Activated naive CD4-positive, alpha-beta T cell treated with anti-CD3 and anti-CD28 coated beads, Interleukin-2, amount 10 ng/mL, durations not matched to agents 7 days and 5 days (primary cell): ENCODE results near the gene FPR1.
"Not testable (repeated sequence)": the region's sequence is repeated elsewhere in the genome, so short reads cannot be mapped to it uniquely, and the experiment has no call there.

Experiments used
- CTCF ChIA-PET: fragments of 350-600 bp; sonication (Branson Sonifier 250); formaldehyde crosslinking; loops from one replicate; lab custom pipeline; 2021; ENCODE audit warnings: antibody characterized with exemption; lab: Charles Lee
- DNase-seq: peaks from one replicate; pipeline ENCODE4 v3.0.0-alpha.2; 2020
- H3K27ac Mint-ChIP-seq: one replicate; pipeline ENCODE4 v1.8.0; 2021; ENCODE audit warnings: mild to moderate bottlenecking, moderate library complexity, mixed read lengths
- H3K27me3 Mint-ChIP-seq: one replicate; pipeline ENCODE4 v1.8.0; 2021; ENCODE audit warnings: mild to moderate bottlenecking, mixed read lengths
- H3K36me3 Mint-ChIP-seq: one replicate; pipeline ENCODE4 v1.8.0; 2021; ENCODE audit warnings: mixed read lengths
- H3K4me1 Mint-ChIP-seq: one replicate; pipeline ENCODE4 v1.8.0; 2021; ENCODE audit warnings: mixed read lengths
- H3K4me3 Mint-ChIP-seq: one replicate; pipeline ENCODE4 v1.8.0; 2021; ENCODE audit warnings: mild to moderate bottlenecking, moderate library complexity, mixed read lengths
- H3K9me3 Mint-ChIP-seq: one replicate; pipeline ENCODE4 v1.8.0; 2021; ENCODE audit warnings: mixed read lengths

FPR1 gene

DNA sequence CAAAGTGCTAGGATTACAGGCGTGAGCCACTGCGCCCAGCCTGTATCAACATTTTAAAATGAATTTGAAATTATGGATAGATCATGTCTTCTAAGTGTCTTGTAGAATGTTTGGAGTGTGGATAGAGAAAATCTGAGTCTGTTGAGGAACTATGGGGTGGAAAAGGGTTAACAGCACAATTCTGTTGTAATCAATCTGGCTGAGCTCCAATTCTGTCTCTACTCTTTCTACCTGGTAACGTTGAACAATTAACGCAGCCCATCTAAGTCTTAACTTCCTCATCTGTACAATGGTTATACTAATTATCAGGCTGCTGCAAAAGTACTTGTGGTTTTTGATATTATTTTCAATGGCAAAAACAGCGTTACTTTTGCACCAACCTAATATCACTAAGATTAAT is 13.4 kb upstream of the FPR1 start:
- no peak for DNase-seq
- H3K27ac Mint-ChIP-seq: no peak overlapping the region
- H3K36me3 Mint-ChIP-seq: no peaks in the 10 kb centered on the region
- H3K27me3 Mint-ChIP-seq: no peaks in the 10 kb centered on the region
- CTCF ChIA-PET: interaction anchor here (1.0 kb wide), 1 partner anchor 13 kb away, joined by 3 read pairs; no protein-coding TSS in a partner anchor
- no peak overlapping the region for H3K4me3 Mint-ChIP-seq
- H3K4me1 Mint-ChIP-seq: no peaks in the 10 kb centered on the region
- peaks cover 14% of the 10 kb centered on the region for H3K9me3 Mint-ChIP-seq

DNA sequence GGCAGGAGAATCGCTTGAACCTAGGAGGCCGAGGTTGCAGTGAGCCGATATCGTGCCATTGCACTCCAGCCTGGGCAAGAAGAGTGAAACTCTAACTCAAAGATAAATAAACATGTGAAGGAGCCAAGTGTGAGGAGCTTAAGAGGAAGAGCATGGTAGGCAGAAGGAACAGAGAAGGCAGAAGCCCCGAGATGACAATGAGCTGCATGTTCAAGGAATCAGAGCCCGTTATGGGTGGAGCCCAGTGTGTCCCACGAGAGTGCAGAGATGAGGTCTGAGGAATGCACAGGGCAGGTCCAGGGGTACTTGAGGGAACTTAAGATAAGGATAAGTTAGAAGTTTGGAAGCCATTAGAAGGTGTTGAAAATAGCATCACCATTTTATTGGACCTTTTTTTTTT is 10.0 kb upstream of the FPR1 start:
- Mint-ChIP-seq H3K27me3 (no peaks in the 10 kb centered on the region), H3K4me1 (no peaks in the 10 kb centered on the region), H3K9me3 (peaks cover 13% of the 10 kb centered on the region), H3K4me3 (no peak overlapping the region), H3K36me3 (no peaks in the 10 kb centered on the region), H3K27ac (no peak overlapping the region)
- CTCF ChIA-PET: no interaction called here
- no peak for DNase-seq

DNA sequence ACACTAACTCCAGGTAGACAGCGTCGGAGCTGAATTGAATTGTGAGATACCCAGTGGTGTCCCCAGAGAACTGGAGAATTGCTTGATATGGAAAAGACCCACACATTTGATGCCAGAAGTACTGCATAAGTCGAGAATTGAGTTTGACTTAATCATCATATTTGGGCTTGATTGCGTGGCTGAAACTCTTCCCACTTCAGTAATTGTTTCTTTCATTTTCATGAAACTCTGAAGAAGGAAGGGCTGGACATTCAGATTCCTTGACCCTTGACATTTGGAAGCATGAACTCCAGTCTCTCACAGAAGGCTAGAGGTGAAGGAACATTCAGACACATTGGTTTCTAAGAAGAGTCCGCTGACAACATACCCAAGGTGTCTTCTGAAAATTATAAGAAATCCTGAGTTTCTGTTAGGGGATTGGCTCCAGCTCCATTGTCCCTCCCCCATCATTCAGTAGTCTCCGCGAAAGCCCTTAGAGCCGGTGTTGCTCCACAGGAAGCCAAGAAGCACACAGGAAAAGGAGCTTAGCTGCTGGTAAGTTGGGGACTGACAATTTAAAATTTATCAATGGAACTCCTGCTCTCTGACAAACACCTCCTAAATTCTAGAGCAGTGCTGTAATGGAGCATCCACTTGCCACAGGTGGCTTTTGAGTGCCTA is 9.1 kb upstream of the FPR1 start, which contains the start of gene FPR2:
FPR2 (plus strand) TSS at position 484 of the 660 bp plus-strand sequence. CDS start 7,479 bp downstream, outside the sequence.
- CTCF ChIA-PET: no interaction called here
- Mint-ChIP-seq H3K27me3 (no peaks in the 10 kb centered on the region), H3K9me3 (peaks cover 16% of the 10 kb centered on the region), H3K4me1 (no peaks in the 10 kb centered on the region), H3K4me3 (no peak within 1 kb of the TSS), H3K27ac (no peak within 1 kb of the TSS), H3K36me3 (no peaks in the 10 kb centered on the region)
- DNase-seq: no peak

DNA sequence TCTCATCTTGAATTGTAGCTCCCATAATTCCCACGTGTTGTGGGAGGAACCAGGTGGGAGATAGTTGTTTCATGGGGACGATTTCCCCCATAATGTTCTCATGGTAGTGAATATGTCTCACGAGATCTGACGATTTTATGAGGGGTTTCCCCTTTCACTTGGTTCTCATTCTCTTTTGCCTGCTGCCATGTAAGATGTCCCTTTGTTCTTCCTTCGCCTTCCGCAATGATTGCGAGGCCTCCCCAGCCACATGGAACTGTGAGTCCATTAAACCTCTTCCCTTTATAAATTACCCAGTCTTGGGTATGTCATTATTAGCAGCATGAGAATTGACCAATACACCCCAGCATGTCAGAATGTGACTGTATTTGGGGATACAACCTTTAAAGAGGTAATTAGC is 3.9 kb upstream of the FPR1 start:
- H3K9me3 Mint-ChIP-seq: peaks cover 8% of the 10 kb centered on the region

DNA sequence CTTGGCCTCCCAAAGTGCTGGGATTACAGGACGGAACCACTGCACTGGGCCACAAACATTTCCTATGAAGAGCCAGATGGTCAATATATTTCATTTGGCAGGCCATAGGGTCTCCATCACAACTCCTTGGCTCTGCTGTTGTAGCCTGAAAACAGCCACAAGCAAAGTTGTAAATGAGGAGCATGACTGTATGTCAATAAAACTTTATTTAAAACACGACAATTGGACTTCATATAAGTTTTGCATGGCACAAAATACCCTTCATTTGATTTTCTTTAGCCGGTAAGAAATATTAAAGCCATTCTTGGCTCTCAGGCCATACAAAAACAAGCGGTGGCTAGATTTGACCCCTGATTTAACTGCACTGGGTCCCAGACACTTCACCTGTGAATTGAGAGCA is 3.1 kb upstream of the FPR1 start:
- Mint-ChIP-seq H3K4me3 (no peak overlapping the region), H3K36me3 (no peaks in the 10 kb centered on the region), H3K27me3 (no peaks in the 10 kb centered on the region), H3K9me3 (peaks cover 8% of the 10 kb centered on the region), H3K27ac (no peak overlapping the region), H3K4me1 (no peaks in the 10 kb centered on the region)
- no peak for DNase-seq
- CTCF ChIA-PET: no interaction called here

More for the DNA sequence above, 3.9 kb upstream of the FPR1 start:
- no peak overlapping the region for H3K4me3 Mint-ChIP-seq
- H3K27me3 Mint-ChIP-seq: no peaks in the 10 kb centered on the region
- no peaks in the 10 kb centered on the region for H3K36me3 Mint-ChIP-seq
- H3K27ac Mint-ChIP-seq: no peak overlapping the region
- CTCF ChIA-PET: no interaction called here
- no peaks in the 10 kb centered on the region for H3K4me1 Mint-ChIP-seq
- DNase-seq: no peak

DNA sequence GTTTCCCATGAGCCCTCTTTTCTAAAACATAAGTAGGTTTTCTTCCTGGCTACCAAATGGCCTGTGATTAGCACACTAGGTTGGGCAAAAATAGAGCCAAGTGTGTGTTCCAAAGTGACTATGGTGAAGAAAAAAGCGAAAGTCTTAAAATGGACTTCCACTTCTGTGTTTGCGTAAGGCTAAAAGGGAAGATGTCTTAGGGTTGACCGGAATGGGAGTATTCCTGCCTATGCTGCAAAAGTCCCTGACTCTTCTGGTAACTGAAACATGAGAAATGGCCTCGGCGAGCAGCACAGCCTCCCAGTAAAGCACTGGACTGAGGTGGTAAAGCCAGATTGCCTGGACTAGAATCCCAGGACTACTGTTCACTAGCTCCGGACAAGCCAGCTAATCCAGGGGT is 2.4 kb upstream of the FPR1 start:
- no peak overlapping the region for H3K4me3 Mint-ChIP-seq
- H3K36me3 Mint-ChIP-seq: no peaks in the 10 kb centered on the region
- H3K27me3 Mint-ChIP-seq: no peaks in the 10 kb centered on the region
- CTCF ChIA-PET: no interaction called here
- H3K27ac Mint-ChIP-seq: no peak overlapping the region
- peaks cover 11% of the 10 kb centered on the region for H3K9me3 Mint-ChIP-seq
- no peak for DNase-seq
- no peaks in the 10 kb centered on the region for H3K4me1 Mint-ChIP-seq

DNA sequence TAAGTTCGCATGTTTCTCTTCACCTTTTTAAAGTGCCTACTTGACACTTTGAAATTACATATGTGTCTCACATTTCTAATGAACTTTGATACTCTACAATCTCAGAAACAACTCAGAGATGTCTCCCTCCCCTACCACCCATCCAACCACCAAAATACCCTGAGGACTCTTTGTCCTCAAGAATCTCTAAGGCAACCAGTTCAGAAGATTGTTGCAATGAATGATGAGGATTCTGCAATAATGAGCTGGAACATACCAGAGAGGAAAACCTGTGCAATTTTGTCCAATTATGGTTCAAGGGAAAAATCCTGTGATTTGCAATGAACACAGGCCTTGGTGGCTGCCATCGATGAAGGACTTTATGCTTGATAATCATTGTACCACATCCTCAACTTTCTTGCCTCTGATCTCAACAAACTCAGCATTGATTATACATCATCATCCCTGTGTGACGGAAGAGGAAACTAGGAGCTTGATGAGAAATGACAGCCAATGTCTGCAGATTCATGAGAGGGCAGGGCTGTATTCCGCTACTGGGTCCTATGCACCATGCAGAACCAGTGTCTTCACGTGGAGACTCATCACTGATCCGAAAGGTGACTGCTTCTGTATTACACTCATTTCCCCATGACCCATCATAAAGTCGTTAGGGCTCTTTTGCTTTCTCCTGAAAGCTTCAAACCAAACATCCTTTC is 1.1 kb downstream of the FPR1 start:
- peaks cover 10% of the 10 kb centered on the region for H3K9me3 Mint-ChIP-seq
- no peak for DNase-seq
- no peaks in the 10 kb centered on the region for H3K4me1 Mint-ChIP-seq
- no peak overlapping the region for H3K4me3 Mint-ChIP-seq
- no peak overlapping the region for H3K27ac Mint-ChIP-seq
- H3K27me3 Mint-ChIP-seq: no peaks in the 10 kb centered on the region
- no peaks in the 10 kb centered on the region for H3K36me3 Mint-ChIP-seq
- CTCF ChIA-PET: no interaction called here

DNA sequence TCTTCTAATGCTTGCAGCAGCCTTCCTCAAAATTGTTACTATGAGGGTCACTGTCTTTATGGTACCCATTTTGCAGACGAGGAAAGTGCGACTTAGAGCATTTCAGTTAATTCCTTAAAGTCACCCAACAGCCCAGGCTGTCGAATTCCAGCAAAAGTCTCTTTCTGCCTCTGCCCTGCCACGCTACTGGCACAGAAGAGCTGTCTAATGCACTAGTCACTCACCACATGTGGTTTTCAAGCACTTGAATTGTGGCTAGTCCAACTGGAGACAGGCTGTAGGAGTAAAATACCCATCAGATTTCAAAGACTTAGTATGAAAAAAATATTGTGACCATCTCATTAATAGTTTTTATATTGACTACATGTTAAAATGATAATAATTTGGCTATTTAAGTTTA is 1.7 kb downstream of the FPR1 start:
- no peak overlapping the region for H3K27ac Mint-ChIP-seq
- H3K27me3 Mint-ChIP-seq: no peaks in the 10 kb centered on the region
- no peak for DNase-seq
- H3K4me1 Mint-ChIP-seq: no peaks in the 10 kb centered on the region
- CTCF ChIA-PET: no interaction called here
- no peaks in the 10 kb centered on the region for H3K36me3 Mint-ChIP-seq
- peaks cover 13% of the 10 kb centered on the region for H3K9me3 Mint-ChIP-seq
- H3K4me3 Mint-ChIP-seq: no peak overlapping the region

DNA sequence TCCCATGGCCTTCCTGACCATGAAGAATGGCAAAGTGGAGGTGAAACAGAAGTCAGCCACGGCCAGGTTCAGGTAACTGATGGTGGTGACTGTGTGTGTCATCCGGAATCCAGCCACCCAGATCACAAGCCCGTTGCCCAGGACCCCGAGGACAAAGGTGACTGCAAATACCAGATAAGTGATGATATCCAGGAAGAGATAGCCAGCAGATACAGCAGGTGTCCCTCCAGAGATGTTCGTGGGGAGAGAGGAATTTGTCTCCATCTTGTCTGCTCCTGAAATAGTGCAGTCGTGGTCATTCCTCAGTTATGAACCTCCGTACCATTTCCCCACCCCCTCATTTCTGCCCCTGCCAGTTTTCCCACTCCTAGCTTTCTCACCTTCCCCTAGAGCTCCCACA is 4.9 kb downstream of the FPR1 start:
- no peak for DNase-seq
- CTCF ChIA-PET: no interaction called here
- H3K27me3 Mint-ChIP-seq: no peaks in the 10 kb centered on the region
- peaks cover 13% of the 10 kb centered on the region for H3K9me3 Mint-ChIP-seq
- H3K36me3 Mint-ChIP-seq: no peaks in the 10 kb centered on the region
- no peak overlapping the region for H3K27ac Mint-ChIP-seq
- no peaks in the 10 kb centered on the region for H3K4me1 Mint-ChIP-seq
- H3K4me3 Mint-ChIP-seq: no peak overlapping the region

DNA sequence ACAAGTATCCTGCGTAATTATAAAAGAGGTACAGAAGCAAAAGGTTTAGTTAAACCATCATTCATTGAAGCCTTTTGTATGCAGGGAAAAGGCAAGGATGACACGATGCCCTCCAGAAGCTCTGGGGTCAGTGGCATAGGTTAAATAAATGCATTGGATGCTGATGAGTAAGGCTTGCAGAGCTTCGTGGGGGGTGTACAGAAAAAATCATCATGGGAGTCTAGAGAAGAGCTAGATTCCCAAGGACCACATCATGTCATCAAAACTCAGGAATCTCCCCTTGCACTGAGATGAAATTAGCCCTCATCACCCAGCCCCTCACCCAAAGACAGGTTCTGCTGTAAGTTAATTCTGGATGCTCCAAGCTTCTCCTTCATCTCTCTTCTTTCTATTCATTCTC is 8.3 kb downstream of the FPR1 start:
- Mint-ChIP-seq H3K4me1 (no peaks in the 10 kb centered on the region), H3K27me3 (no peaks in the 10 kb centered on the region), H3K4me3 (no peak overlapping the region), H3K27ac (no peak overlapping the region), H3K36me3 (no peaks in the 10 kb centered on the region), H3K9me3 (peaks cover 7% of the 10 kb centered on the region)
- DNase-seq: no peak
- CTCF ChIA-PET: no interaction called here

DNA sequence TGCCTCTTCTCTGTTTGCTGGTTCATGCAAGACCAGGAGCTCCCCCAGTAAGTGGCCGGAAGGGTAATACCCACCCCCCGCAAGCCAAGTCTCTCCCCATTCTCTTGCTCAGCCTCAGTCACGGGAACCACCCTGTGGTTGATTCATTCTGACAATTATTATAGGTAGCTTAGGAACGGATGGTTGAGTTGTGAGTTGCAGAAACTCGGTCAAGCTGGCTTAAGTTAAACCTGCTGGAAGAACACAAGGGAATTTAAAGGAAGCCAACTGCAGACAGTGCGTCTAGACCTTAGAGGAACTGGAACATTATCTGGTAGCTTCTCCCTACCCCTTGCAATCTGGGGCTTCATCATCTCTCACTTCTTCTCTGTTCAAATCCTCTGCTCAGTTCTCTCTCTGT is 8.9 kb downstream of the FPR1 start:
- H3K27ac Mint-ChIP-seq: no peak overlapping the region
- H3K27me3 Mint-ChIP-seq: no peaks in the 10 kb centered on the region
- H3K4me3 Mint-ChIP-seq: no peak overlapping the region
- no peaks in the 10 kb centered on the region for H3K36me3 Mint-ChIP-seq
- CTCF ChIA-PET: interaction anchor here (1.7 kb wide), 1 partner anchor 35 kb away, joined by 8 read pairs; no protein-coding TSS in a partner anchor
- no peak for DNase-seq
- H3K4me1 Mint-ChIP-seq: no peaks in the 10 kb centered on the region
- H3K9me3 Mint-ChIP-seq: peaks cover 7% of the 10 kb centered on the region

DNA sequence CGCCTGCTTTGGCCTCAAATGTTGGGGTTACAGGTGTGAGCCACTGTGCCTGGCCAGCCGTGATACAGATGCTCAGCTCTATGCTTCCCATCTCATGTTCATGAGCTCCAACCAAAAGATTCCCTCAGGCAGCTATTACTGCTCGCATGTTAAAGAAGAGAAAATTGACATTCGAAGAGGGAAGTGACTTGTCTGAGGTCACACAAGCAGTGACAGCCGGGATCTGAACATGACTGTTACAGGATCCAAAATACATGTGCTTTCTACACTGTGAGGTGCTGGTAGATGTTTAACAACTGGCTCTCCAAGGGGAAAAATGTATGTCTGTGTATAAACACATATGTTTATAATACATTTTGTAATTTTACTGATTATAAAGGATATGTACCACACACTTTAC is 11.3 kb downstream of the FPR1 start:
- Mint-ChIP-seq H3K27me3 (peaks cover 12% of the 10 kb centered on the region), H3K36me3 (no peaks in the 10 kb centered on the region), H3K9me3 (peaks cover 1% of the 10 kb centered on the region), H3K4me3 (no peak overlapping the region), H3K27ac (no peak overlapping the region), H3K4me1 (no peaks in the 10 kb centered on the region)
- CTCF ChIA-PET: no interaction called here
- no peak for DNase-seq

DNA sequence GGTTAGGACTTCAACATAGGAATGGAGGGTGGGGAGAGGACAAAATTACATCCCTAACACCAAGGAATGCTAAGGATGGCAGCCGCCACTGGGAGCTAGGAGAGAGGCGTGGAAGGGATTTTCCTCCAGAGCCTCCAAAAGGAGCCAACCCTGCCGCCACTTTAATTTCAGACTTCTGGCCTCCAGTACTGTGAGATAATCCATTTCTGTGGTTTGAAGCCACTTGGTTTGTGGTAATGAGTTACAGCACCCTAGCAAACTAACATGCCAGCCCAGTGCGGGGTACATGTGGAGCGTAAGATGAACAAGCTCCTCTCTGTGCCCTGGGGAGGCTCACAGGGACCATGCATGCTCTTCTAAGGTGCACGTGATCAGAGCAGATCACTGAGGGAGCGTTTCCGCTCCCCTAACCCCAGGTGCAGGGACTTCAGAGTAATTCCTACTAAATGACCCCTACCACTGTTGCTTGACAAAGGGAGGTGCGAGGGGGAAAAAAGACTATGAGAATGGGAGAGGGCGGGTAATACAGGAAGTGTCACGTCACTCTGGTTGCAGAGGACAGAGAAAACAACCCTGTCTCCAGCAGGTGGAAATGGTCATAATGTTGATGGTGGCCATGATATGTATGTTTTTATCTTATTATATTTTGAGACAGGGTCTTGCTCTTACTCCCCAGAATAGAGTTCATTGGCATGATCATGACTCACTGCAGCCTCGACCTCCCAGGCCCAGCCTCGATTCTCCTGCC is 12.0 kb downstream of the FPR1 start:
- H3K4me1 Mint-ChIP-seq: no peaks in the 10 kb centered on the region
- no peaks in the 10 kb centered on the region for H3K9me3 Mint-ChIP-seq
- no peak overlapping the region for H3K27ac Mint-ChIP-seq
- H3K4me3 Mint-ChIP-seq: no peak overlapping the region
- CTCF ChIA-PET: no interaction called here
- DNase-seq: no peak
- no peaks in the 10 kb centered on the region for H3K36me3 Mint-ChIP-seq
- peaks cover 12% of the 10 kb centered on the region for H3K27me3 Mint-ChIP-seq

DNA sequence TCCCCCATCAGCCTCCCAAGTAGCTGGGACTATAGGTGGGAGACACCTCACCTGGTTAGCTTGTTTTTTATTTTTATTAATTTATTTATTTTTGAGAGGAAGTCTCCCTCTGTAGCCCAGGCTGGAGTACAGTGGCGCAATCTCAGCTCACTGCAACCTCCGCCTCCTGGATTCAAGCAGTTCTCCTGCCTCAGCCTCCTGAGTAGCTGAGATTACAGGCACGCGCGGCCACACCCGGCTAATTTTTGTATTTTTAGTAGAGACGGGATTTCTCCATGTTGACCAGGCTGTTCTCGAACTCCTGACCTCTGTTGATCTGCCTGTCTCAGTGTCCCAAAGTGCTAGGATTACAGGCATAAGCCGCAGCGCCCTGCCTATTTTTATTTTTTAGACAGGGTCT is 13.2 kb downstream of the FPR1 start:
- H3K4me1 Mint-ChIP-seq, CTCF ChIA-PET, DNase-seq, H3K4me3 Mint-ChIP-seq, H3K27ac Mint-ChIP-seq, H3K9me3 Mint-ChIP-seq, H3K36me3 Mint-ChIP-seq: not testable (repeated sequence)
- H3K27me3 Mint-ChIP-seq: peaks cover 12% of the 10 kb centered on the region
